RWPE2 (cell line): Measurements from ENCODE around the gene SLC12A3.

Experiments
- ATAC-seq: fragments of 200-7000 bp; cut with Tn5 transposase; 3 replicates; pipeline ENCODE4 v1.9.1; 2021; ENCODE audit warnings: low read depth
- DNase-seq: peaks from one replicate; pipeline ENCODE4 v3.0.0-alpha.2; 2020; ENCODE audit warnings: low spot score
- H3K27ac ChIP-seq: fragments of 450-650 bp; 2 replicates; pipeline ENCODE4 v1.5.1; 2017; ENCODE audit warnings: mild to moderate bottlenecking; ENCODE audit not compliant: poor library complexity, severe bottlenecking
- H3K27me3 ChIP-seq: fragments of 250-450 bp; sonication (Bioruptor Pico); 2 replicates; pipeline ENCODE4 v1.5.1; 2021; ENCODE audit warnings: mild to moderate bottlenecking, moderate library complexity; ENCODE audit not compliant: insufficient read depth, poor library complexity, severe bottlenecking
- H3K36me3 ChIP-seq: fragments of 250-450 bp; sonication (Bioruptor Pico); 2 replicates; pipeline ENCODE4 v1.5.1; 2020; ENCODE audit warnings: low read depth, mild to moderate bottlenecking, moderate library complexity
- H3K4me1 ChIP-seq: fragments of 250-450 bp; sonication (Bioruptor Pico); 2 replicates; pipeline ENCODE4 v1.5.1; 2021; ENCODE audit warnings: mild to moderate bottlenecking, moderate library complexity; ENCODE audit not compliant: insufficient read depth, poor library complexity, severe bottlenecking
- H3K4me3 ChIP-seq: fragments of 250-450 bp; sonication (Bioruptor Pico); 2 replicates; pipeline ENCODE4 v1.5.1; 2021; ENCODE audit warnings: mild to moderate bottlenecking, moderate library complexity; ENCODE audit not compliant: severe bottlenecking
- H3K9me3 ChIP-seq: fragments of 250-450 bp; sonication (Bioruptor Pico); 2 replicates; pipeline ENCODE4 v1.5.1; 2021; ENCODE audit warnings: mild to moderate bottlenecking, moderate library complexity; ENCODE audit not compliant: severe bottlenecking
- TF ChIP-seq, protein P1 (sequence below): fragments of 450-650 bp; IDR thresholded peaks from one replicate; pipeline ENCODE4 v1.5.1; 2017; ENCODE audit warnings: mild to moderate bottlenecking, moderate library complexity; ENCODE audit not compliant: poor library complexity, severe bottlenecking

The SLC12A3 gene

DNA sequence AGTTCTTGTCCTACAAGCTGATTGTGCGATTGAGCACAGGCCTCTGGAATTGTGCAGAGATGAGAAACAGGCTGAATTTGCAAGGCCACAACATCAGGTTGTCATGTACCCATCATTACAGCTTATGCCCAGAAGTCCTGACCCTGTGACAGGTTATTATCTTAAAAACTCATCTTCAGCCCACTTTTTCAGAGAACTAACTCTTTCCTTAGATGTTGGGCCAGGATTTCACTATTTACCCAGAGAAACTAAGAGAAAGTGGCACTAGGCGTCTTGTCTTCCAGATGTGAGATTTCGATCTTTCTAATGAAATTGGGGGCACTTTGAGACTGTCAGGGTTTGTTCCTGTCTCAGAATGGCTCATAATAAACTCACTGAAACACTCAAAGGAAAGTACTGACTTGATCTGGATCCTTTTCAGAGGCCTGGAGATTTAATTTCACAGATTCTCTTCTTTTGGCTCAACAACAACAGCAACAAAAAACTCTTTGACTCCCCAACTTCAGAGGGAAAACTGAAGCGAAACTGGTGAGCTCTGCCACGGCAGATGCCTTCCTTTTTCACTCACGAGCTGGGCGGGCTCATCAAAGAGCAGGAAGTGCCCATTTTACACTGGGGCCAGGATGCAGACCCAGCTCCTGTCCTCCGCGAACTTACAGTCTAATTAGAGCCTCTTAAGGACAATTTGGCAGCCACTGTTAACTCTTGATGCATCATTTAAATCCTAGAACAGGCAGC is 17.7 kb upstream of the SLC12A3 start:
- no peak overlapping the region for H3K4me3 ChIP-seq
- no peaks in the 10 kb centered on the region for H3K9me3 ChIP-seq
- peak overlapping the region; percentile 54 for H3K27ac ChIP-seq
- TF ChIP-seq, protein P1, sequence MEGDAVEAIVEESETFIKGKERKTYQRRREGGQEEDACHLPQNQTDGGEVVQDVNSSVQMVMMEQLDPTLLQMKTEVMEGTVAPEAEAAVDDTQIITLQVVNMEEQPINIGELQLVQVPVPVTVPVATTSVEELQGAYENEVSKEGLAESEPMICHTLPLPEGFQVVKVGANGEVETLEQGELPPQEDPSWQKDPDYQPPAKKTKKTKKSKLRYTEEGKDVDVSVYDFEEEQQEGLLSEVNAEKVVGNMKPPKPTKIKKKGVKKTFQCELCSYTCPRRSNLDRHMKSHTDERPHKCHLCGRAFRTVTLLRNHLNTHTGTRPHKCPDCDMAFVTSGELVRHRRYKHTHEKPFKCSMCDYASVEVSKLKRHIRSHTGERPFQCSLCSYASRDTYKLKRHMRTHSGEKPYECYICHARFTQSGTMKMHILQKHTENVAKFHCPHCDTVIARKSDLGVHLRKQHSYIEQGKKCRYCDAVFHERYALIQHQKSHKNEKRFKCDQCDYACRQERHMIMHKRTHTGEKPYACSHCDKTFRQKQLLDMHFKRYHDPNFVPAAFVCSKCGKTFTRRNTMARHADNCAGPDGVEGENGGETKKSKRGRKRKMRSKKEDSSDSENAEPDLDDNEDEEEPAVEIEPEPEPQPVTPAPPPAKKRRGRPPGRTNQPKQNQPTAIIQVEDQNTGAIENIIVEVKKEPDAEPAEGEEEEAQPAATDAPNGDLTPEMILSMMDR = no peak
- peaks cover 18% of the 10 kb centered on the region for H3K36me3 ChIP-seq
- ATAC-seq = no peak
- DNase-seq = no peak
- H3K4me1 ChIP-seq = peaks cover 25% of the 10 kb centered on the region
- H3K27me3 ChIP-seq = no peaks in the 10 kb centered on the region

DNA sequence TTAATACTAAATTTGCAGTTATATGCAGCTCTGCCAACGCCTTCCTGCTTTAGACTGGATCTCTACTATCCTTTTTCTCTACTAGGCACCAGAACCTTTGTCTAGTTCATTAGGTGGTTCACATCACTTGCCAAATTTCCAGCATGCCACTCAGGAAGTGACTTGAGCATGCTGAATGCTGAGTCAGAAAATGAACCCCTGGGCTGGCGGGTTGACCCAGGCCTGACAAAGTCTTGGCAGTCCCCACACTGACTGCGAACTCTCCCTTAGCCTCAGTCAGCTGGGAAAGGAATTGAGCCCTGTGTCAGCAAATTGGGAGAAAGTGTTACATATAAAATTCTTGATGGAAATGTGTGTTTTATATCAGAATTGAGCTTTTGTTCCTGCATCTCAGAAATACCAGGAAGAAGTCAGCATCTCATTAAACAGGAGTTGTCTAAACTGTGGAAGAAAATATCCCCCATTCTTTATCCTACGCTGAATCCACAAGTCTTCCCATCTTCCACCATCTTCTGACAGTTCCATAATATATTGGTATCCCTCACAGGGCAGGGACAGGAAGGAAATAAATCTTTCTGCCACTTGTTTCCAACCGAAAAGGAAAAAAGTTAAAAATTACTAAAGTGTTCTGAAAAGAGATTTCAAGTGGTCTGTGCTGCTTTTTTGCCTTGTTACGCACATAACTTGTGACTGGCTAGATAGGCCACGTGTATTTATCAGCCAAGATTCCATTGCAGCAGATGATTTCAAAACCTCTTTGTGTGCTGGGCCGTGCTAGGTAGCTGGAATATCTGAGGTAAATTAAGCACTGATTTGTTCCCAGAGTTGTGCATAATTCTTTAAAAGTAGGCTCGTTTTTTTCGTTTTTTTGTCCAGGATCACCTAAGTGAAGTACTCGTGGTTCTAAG is 16.7 kb upstream of the SLC12A3 start:
- Histone ChIP-seq H3K27ac (peak overlapping the region; percentile 54), H3K27me3 (no peaks in the 10 kb centered on the region), H3K4me1 (peaks cover 25% of the 10 kb centered on the region), H3K9me3 (no peaks in the 10 kb centered on the region), H3K4me3 (no peak overlapping the region), H3K36me3 (peaks cover 13% of the 10 kb centered on the region)
- peak; percentile 50; the same call in 2 of the 3 replicates for ATAC-seq
- TF ChIP-seq, protein P1 = no peak
- DNase-seq = no peak

DNA sequence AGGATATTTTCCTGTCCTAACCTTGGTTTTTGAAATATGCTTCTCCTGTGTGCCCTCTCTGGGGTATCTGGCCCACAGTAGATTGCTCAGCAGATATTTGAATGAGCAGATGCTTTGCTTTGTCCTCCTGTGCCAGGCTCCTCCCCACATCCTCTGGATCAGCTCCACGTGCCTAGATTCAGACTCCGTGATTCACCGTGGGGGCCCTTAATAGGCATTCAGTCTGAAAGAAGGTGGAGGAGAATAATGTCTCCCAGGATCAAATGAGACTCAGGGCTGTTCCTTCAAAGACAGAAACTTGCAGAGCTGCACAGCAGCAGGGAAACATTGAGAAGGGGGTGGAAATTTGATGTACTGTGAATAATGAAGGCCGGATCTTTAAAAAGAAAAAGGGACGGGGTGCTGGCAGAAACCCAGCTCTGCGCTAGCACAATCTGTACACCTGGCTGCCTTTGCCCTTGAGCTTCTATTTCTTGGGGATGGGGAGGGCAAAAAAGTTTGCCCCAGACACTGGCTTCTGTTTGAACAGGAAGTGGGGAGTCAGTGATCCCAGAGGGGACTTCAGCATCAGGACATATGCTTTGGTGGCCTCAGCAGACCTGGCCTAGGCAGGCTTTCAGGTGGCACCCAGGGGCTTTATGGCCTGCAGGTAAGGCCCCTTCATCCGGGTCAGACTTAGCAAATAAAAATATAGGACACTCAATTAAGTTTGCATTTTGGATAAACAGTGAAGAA is 15.9 kb upstream of the SLC12A3 start:
- H3K4me1 ChIP-seq = peaks cover 25% of the 10 kb centered on the region
- ATAC-seq = peak; percentile 69
- H3K36me3 ChIP-seq = peaks cover 8% of the 10 kb centered on the region; the same call in 1 of the 2 replicates
- TF ChIP-seq, protein P1 = no peak
- H3K27ac ChIP-seq = peak overlapping the region; percentile 54
- DNase-seq = no peak
- no peaks in the 10 kb centered on the region for H3K9me3 ChIP-seq
- H3K4me3 ChIP-seq = no peak overlapping the region
- H3K27me3 ChIP-seq = no peaks in the 10 kb centered on the region

DNA sequence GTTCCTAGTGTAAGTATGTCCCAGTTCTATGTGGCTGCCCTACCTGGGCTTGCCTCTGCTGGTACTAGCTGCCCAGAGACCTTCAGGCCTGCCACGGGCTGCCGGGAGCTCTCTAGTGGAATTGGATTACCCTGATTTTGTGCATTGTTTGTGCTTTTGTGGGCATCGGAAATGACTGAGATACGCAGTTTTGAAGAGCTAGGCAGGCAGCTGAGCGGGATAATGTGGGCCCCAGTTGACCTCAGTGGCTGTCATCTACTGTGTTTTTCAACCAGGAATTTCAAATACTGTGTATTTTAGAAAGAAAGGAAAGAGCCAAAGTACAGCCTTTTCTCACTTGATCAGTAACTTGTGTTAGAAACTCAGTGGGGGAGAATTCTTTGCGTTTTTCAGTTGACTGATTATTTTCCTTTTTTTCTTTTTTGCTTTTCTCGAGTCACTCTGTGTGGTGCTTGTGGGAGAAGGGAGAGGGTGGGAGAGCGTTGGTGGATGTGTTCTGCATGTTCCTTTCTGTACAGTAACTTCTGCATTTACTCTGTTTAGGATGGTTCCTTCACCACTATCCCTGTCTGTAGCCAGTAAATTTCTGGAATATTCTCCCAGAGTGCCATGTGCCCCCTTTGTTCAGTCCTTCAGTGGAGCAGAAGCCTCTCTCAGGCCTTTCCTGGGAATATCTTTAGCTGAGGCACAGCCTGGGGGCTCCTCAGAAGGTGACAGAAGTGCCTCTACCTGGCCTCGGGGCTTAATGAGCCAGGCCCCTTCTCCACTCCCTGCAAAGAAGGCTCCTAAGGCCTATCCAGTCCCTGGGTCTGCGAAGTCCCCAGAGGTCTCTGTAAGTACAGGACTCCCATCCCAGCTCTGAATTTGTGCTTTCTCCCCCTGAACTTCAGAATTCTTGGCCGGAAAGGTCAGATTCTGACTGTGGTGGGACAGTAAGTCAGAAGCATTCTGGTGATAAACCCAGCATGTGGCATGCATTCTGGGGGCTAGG is 15.0 kb upstream of the SLC12A3 start:
- no peaks in the 10 kb centered on the region for H3K9me3 ChIP-seq
- no peaks in the 10 kb centered on the region for H3K27me3 ChIP-seq
- H3K4me3 ChIP-seq = no peak overlapping the region
- DNase-seq (no peak), ATAC-seq (no peak)
- peaks cover 25% of the 10 kb centered on the region for H3K4me1 ChIP-seq
- TF ChIP-seq, protein P1 = no peak
- peak overlapping the region; percentile 54 for H3K27ac ChIP-seq
- peaks cover under 1% of the 10 kb centered on the region; the same call in 1 of the 2 replicates for H3K36me3 ChIP-seq
